Measurements from ENCODE around the gene P2RX3. TPM values are rescaled to one million over a fixed set of nuclear protein-coding genes. Genes with fewer than 3 reads are reported as not detected.

P2RX3 gene
- total and polyA plus RNA-seq, 10 donors: not detected

- WGBS, 5 donors: 91 to 96% (median 93%) methylated on average over 3 of the region's 3 CpGs
- no peaks in the 10 kb centered on the region for H3K9me3 ChIP-seq
These were observed 36.8 kb downstream of the P2RX3 start for GRCh38 chr11:57374966-57375365.

GRCh38 chr11:57375490-57375889, 37.3 kb downstream of the P2RX3 start:
- no peak overlapping the region for H3K27ac ChIP-seq
- no peak for TF ChIP-seq POLR2A (IDR thresholded peaks at IDR 0.05)
- no peak for TF ChIP-seq CTCF (IDR thresholded peaks at IDR 0.05 in 8 of 11, conservative IDR thresholded peaks at IDR 0.05 in 3 of 11)
- no peak for TF ChIP-seq POLR2AphosphoS5 (IDR thresholded peaks at IDR 0.05)
- H3K4me1 ChIP-seq: no peaks in the 10 kb centered on the region
- intact Hi-C loops (cut with DNase I; ENCODE audit: low total_unique reads): no loop called here
- 27 to 47% (median 42%) methylated on average over 2 of the region's 2 CpGs for WGBS, 5 donors
- DNase-seq: no peak
- H3K27me3 ChIP-seq (replicated peaks in 1 of 7): peaks cover 0 to 21% (median 0%) of the 10 kb centered on the region in 7 donors
- no peaks in the 10 kb centered on the region for H3K9me3 ChIP-seq
- H3K4me3 ChIP-seq: no peak overlapping the region
- H3K36me3 ChIP-seq: no peaks in the 10 kb centered on the region

More at GRCh38 chr11:57374966-57375365, 36.8 kb downstream of the P2RX3 start:
- DNase-seq: no peak
- Histone ChIP-seq H3K27ac (no peak overlapping the region), H3K4me3 (no peak overlapping the region), H3K27me3 (replicated peaks in 1 of 7) (peaks cover 0 to 20% (median 0%) of the 10 kb centered on the region in 7 donors), H3K4me1 (no peaks in the 10 kb centered on the region), H3K36me3 (no peaks in the 10 kb centered on the region)
- intact Hi-C loops (cut with DNase I; ENCODE audit: low total_unique reads): no loop called here
- TF ChIP-seq POLR2AphosphoS5 (IDR thresholded peaks at IDR 0.05): no peak
- TF ChIP-seq CTCF (IDR thresholded peaks at IDR 0.05 in 8 of 11, conservative IDR thresholded peaks at IDR 0.05 in 3 of 11): no peak
- TF ChIP-seq POLR2A (IDR thresholded peaks at IDR 0.05): no peak

GRCh38 chr11:57376095-57377090, 38.2 kb downstream of the P2RX3 start:
- DNase-seq: no peak

More at GRCh38 chr11:57376095-57377090, 38.2 kb downstream of the P2RX3 start:
- TF ChIP-seq POLR2AphosphoS5 (IDR thresholded peaks at IDR 0.05) (no peak), CTCF (IDR thresholded peaks at IDR 0.05 in 8 of 11, conservative IDR thresholded peaks at IDR 0.05 in 3 of 11) (no peak)
- Histone ChIP-seq H3K4me3 (no peak overlapping the region), H3K4me1 (no peaks in the 10 kb centered on the region), H3K27ac (no peak overlapping the region), H3K36me3 (no peaks in the 10 kb centered on the region), H3K9me3 (no peaks in the 10 kb centered on the region), H3K27me3 (replicated peaks in 1 of 7) (peaks cover 0 to 21% (median 0%) of the 10 kb centered on the region in 7 donors)
- 61 to 71% (median 70%) methylated on average over 26 of the region's 26 CpGs for WGBS, 5 donors
- intact Hi-C loops (cut with DNase I; ENCODE audit: low total_unique reads): no loop called here

All from spleen (tissue), 11 donors.